H9 (cell line): ENCODE data around the gene CTNNBL1. TPM values are rescaled to one million over a fixed set of nuclear protein-coding genes. Genes with fewer than 3 reads are reported as not detected.

ENCODE experiments used
- DNase-seq: peaks from one replicate; pipeline ENCODE4 v3.0.0-alpha.2; 2017
- H2AFZ ChIP-seq: one replicate; pipeline ENCODE4 v1.6.1; 2013; ENCODE audit warnings: mild to moderate bottlenecking, low read length, control low read depth, moderate library complexity
- H2AK5ac ChIP-seq: 2 replicates; pipeline ENCODE4 v1.6.1; 2013; ENCODE audit warnings: low read length, control low read depth, mixed read lengths; ENCODE audit not compliant: insufficient read length
- H2BK120ac ChIP-seq: one replicate; pipeline ENCODE4 v1.6.1; 2013; ENCODE audit warnings: low read depth, mild to moderate bottlenecking, low read length, control low read depth, inconsistent platforms; ENCODE audit not compliant: poor library complexity, severe bottlenecking
- H2BK12ac ChIP-seq: 2 replicates; pipeline ENCODE4 v1.6.1; 2013; ENCODE audit warnings: low read length, control low read depth, mixed read lengths, low read depth; ENCODE audit not compliant: insufficient read length
- H2BK15ac ChIP-seq: 2 replicates; pipeline ENCODE4 v1.6.1; 2013; ENCODE audit warnings: low read depth, low read length, control low read depth
- H2BK20ac ChIP-seq: one replicate; pipeline ENCODE4 v1.6.1; 2013; ENCODE audit warnings: low read depth, mild to moderate bottlenecking, low read length, control low read depth, inconsistent platforms; ENCODE audit not compliant: poor library complexity, severe bottlenecking
- H2BK5ac ChIP-seq: 2 replicates; pipeline ENCODE4 v1.6.1; 2013; ENCODE audit warnings: low read length, control low read depth, mixed read lengths; ENCODE audit not compliant: insufficient read length
- H3K14ac ChIP-seq: 2 replicates; pipeline ENCODE4 v1.6.1; 2013; ENCODE audit warnings: low read length, control low read depth; ENCODE audit not compliant: insufficient read depth
- H3K18ac ChIP-seq: 2 replicates; pipeline ENCODE4 v1.6.1; 2013; ENCODE audit warnings: low read depth, mild to moderate bottlenecking, mixed read lengths, low read length, control low read depth; ENCODE audit not compliant: insufficient read length
- H3K23ac ChIP-seq: 2 replicates; pipeline ENCODE4 v1.6.1; 2013; ENCODE audit warnings: low read length, control low read depth, mixed read lengths, low read depth; ENCODE audit not compliant: insufficient read length
- H3K23me2 ChIP-seq: 2 replicates; pipeline ENCODE4 v1.6.1; 2013; ENCODE audit warnings: low read depth, mild to moderate bottlenecking, mixed read lengths, low read length, control low read depth; ENCODE audit not compliant: insufficient read length, poor library complexity, severe bottlenecking
- H3K27ac ChIP-seq: 2 replicates; pipeline ENCODE4 v1.5.1; 2013; ENCODE audit warnings: low read length, control low read depth, mixed read lengths, low read depth; ENCODE audit not compliant: insufficient read length
- H3K27me3 ChIP-seq: 2 replicates; pipeline ENCODE4 v1.6.1; 2013; ENCODE audit warnings: low read length, control low read depth, inconsistent platforms; ENCODE audit not compliant: insufficient read depth
- H3K4ac ChIP-seq: 2 replicates; pipeline ENCODE4 v1.6.1; 2013; ENCODE audit warnings: low read depth, mild to moderate bottlenecking, control low read depth, inconsistent platforms, low read length, moderate library complexity
- H3K4me1 ChIP-seq: 2 replicates; pipeline ENCODE4 v1.6.1; 2013; ENCODE audit warnings: low read length, control low read depth, inconsistent platforms; ENCODE audit not compliant: insufficient read depth
- H3K4me2 ChIP-seq: 2 replicates; pipeline ENCODE4 v1.6.1; 2013; ENCODE audit warnings: low read length, control low read depth, mixed read lengths; ENCODE audit not compliant: insufficient read length, insufficient read depth
- H3K56ac ChIP-seq: 2 replicates; pipeline ENCODE4 v1.6.1; 2013; ENCODE audit warnings: low read depth, mild to moderate bottlenecking, mixed read lengths, low read length, control low read depth; ENCODE audit not compliant: insufficient read length
- H3K79me1 ChIP-seq: 2 replicates; pipeline ENCODE4 v1.6.1; 2013; ENCODE audit warnings: low read depth, mild to moderate bottlenecking, moderate library complexity, low read length, control low read depth, inconsistent platforms; ENCODE audit not compliant: insufficient read depth, poor library complexity, severe bottlenecking
- H3K79me2 ChIP-seq: 2 replicates; pipeline ENCODE4 v1.6.1; 2013; ENCODE audit warnings: low read length, control low read depth, inconsistent platforms; ENCODE audit not compliant: insufficient read depth
- H3K9ac ChIP-seq: 2 replicates; pipeline ENCODE4 v1.6.1; 2013; ENCODE audit warnings: low read length, control low read depth, mixed read lengths; ENCODE audit not compliant: insufficient read length; ENCODE audit errors: extremely low read depth
- H3K9me3 ChIP-seq: one replicate; pipeline ENCODE4 v1.6.1; 2013; ENCODE audit warnings: low read depth, low read length, inconsistent platforms; ENCODE audit not compliant: control insufficient read depth
- H3T11ph ChIP-seq: one replicate; pipeline ENCODE4 v1.6.1; 2013; ENCODE audit warnings: mild to moderate bottlenecking, low read length, control low read depth, inconsistent platforms
- H4K20me1 ChIP-seq: one replicate; pipeline ENCODE4 v1.6.1; 2013; ENCODE audit not compliant: control insufficient read depth, insufficient read length, insufficient read depth
- H4K5ac ChIP-seq: 2 replicates; pipeline ENCODE4 v1.6.1; 2013; ENCODE audit warnings: low read depth, mild to moderate bottlenecking, mixed read lengths, low read length, control low read depth; ENCODE audit not compliant: insufficient read length
- H4K8ac ChIP-seq: replicated peaks from 2 replicates; pipeline ENCODE4 v1.6.1; 2013; ENCODE audit warnings: low read length, control low read depth, mixed read lengths, low read depth; ENCODE audit not compliant: insufficient read length
- H4K91ac ChIP-seq: 2 replicates; pipeline ENCODE4 v1.6.1; 2013; ENCODE audit warnings: low read depth, mild to moderate bottlenecking, moderate library complexity, mixed read lengths, low read length, control low read depth; ENCODE audit not compliant: insufficient read length
- H3K27ac Mint-ChIP-seq, 3 experiments: 2 replicates in 2 of 3; 3 replicates in 1 of 3; pipeline ENCODE4 v1.8.0; 2020 to 2021; ENCODE audit warnings: mixed read lengths in 3 of 3, mild to moderate bottlenecking in 1 of 3, moderate library complexity in 1 of 3
- H3K27me3 Mint-ChIP-seq: 2 replicates; pipeline ENCODE4 v1.8.0; 2021; ENCODE audit warnings: low read depth, mild to moderate bottlenecking, moderate library complexity, mixed read lengths
- H3K36me3 Mint-ChIP-seq, 3 experiments: 2 replicates in 2 of 3; 3 replicates in 1 of 3; pipeline ENCODE4 v1.8.0; 2020 to 2021; ENCODE audit warnings: low read depth in 3 of 3, mixed read lengths in 3 of 3; ENCODE audit not compliant: insufficient read depth in 1 of 3
- H3K4me1 Mint-ChIP-seq, 2 experiments: 2 replicates each; pipeline ENCODE4 v1.8.0; 2020; ENCODE audit warnings: mixed read lengths in 2 of 2
- H3K4me3 Mint-ChIP-seq, 2 experiments: 2 replicates in 1 of 2; 3 replicates in 1 of 2; pipeline ENCODE4 v1.8.0; 2020 to 2021; ENCODE audit warnings: mild to moderate bottlenecking in 2 of 2, mixed read lengths in 2 of 2, moderate library complexity in 1 of 2
- H3K9me3 Mint-ChIP-seq, 2 experiments: 2 replicates in 1 of 2; 3 replicates in 1 of 2; pipeline ENCODE4 v1.8.0; 2020; ENCODE audit warnings: mild to moderate bottlenecking in 2 of 2, mixed read lengths in 2 of 2, moderate library complexity in 1 of 2
- CTCF ChIP-seq: fragments of 200-600 bp; sonication (generic); conservative IDR thresholded peaks from 3 replicates; pipeline ENCODE4 v1.8.0; 2021; ENCODE audit warnings: antibody characterized with exemption, mild to moderate bottlenecking
- WGBS: extraction: QIAGEN DNeasy Blood & Tissue Kit; methylation state at CpG from one replicate; pipeline ENCODE4 v1.1.7; 2013; ENCODE audit warnings: missing lambda C conversion rate, low lambda C conversion rate, mixed read lengths; ENCODE audit not compliant: insufficient read length; ENCODE audit errors: extremely low coverage; 5-methylcytosine and 5-hydroxymethylcytosine counted together
- total RNA-seq: library from RNA; stranded (reverse); gene quantifications from 2 replicates; pipeline ENCODE4 v1.2.1, GENCODE V29; 2021

CTNNBL1 gene
- total RNA-seq, 1 experiment from 2014 or later = 67.2 TPM

- H2BK15ac ChIP-seq = no peak overlapping the region
Measured at GRCh38 chr20:37695684-37696342, 2.0 kb downstream of the CTNNBL1 start.

More at GRCh38 chr20:37695684-37696342, 2.0 kb downstream of the CTNNBL1 start:
- Histone ChIP-seq H3T11ph (no peak overlapping the region), H2BK20ac (no peak overlapping the region), H2AK5ac (no peak overlapping the region), H3K79me1 (peaks cover 7% of the 10 kb centered on the region), H3K9ac (no peak overlapping the region), H3K23me2 (peaks cover 7% of the 10 kb centered on the region), H3K14ac (no peak overlapping the region), H3K4me1 (0 out of 2 replicates have a peak, but pooled peaks cover 4% of the 10 kb centered on the region), H3K56ac (no peak overlapping the region), H3K79me2 (peaks cover 17% of the 10 kb centered on the region; the same call in 1 of the 2 replicates), H3K18ac (no peak overlapping the region), H2AFZ (no peak overlapping the region), H3K4ac (no peak overlapping the region), H2BK120ac (no peak overlapping the region), H2BK12ac (no peak overlapping the region), H3K27me3 (no peaks in the 10 kb centered on the region), H4K8ac (no peak overlapping the region), H3K27ac (no peak overlapping the region), H4K5ac (no peak overlapping the region), H2BK5ac (no peak overlapping the region), H4K91ac (no peak overlapping the region), H4K20me1 (no peaks in the 10 kb centered on the region), H3K9me3 (no peaks in the 10 kb centered on the region), H3K4me2 (no peak overlapping the region), H3K23ac (no peak overlapping the region)
- TF ChIP-seq CTCF = no peak
- Mint-ChIP-seq H3K36me3 (no peaks in the 10 kb centered on the region; a peak in 2 of 7 replicates), H3K27ac (no peak overlapping the region), H3K4me1 (peaks cover 7 to 9% of the 10 kb centered on the region in 2 experiments; a peak in 3 of 4 replicates), H3K9me3 (no peaks in the 10 kb centered on the region), H3K27me3 (peaks cover 10% of the 10 kb centered on the region), H3K4me3 (no peak overlapping the region)
- DNase-seq = no peak
- WGBS = no CpG with 5 or more reads among the region's 3 CpGs
